ENCODE results near the gene TMEM245.

Gene TMEM245

DNA sequence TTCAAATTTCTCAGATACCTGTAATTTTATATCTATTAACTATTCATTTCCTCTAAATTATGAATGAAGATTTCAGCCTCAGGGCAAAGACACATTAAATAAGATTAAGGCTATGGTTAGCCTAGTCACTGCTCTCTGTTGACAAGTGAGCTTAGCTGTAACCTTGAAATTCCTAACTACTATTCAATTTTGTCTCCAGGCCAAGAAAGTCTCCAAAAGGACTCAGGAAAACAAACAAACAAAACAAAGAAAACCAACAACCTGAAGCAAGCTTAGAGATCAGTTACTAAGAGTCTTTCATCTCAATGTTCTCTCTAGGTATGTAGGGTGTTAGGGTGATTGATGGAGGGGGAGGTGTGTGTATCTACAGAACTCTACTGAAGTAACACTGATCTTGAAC lies 96.9 kb downstream of the TMEM245 start:
- no peak for DNase-seq (ENCODE audit: low spot score)

DNA sequence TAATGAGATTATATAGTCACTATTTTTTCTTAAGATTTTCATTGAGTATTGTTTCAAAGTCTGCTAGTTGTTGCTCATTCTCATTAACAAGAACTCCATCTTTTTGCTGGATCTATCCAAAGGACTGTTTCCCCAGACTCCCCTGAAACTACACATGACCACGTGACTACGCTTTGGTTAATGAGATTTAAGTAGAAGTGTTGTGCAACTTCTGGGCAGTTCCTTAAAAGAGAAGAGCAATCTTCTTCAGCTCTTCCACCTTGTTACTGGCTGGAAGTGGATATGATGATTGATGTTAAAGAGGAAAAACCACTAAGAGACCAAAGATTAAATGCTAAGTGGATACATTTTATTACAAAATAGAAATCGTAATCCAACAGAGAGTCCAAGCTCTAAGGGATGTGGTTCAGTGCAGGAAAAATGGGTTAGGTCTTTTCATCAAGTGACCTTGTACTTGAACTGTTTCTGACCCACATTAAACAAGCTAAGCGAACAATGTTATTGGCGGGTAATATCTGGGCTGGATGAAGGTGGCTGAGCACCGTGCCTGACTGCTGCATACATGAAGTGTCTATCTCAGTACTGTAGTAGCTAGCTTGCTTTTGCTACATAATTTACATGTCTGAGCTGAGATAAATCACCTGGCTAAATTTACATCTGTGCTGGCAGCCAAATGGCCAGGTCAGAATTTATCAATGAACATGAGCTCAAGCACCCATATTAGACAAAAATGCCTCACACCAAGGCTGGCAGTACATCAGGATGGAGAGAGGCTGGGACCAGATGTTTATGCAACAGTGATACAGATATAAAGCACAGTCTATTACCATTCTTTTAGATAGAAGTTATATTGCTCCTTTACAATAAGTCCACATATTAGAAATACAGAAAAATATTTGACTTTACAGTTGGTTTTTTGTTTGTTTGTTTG lies 98.9 kb downstream of the TMEM245 start:
- DNase-seq (ENCODE audit: low spot score) = no peak

DNA sequence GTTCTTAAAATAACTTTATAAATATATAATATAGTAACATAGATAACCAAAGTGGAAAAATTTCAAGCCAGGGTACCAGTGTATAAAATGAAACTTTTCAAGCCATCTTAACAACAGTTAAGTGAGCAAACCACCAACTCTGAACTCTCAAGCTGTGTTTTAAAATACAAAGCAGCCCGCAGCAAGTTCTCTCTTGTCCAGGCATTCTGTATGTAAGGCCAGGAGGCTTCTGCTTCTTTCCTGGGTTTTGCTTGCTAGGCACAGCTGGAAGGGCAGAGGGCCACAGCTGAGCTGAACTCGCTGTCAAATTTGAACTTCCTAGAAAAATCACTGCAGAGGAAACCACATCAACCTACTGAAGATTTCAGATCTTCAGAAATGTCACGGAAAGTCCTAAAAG lies 99.6 kb downstream of the TMEM245 start:
- no peak for DNase-seq (ENCODE audit: low spot score)

DNA sequence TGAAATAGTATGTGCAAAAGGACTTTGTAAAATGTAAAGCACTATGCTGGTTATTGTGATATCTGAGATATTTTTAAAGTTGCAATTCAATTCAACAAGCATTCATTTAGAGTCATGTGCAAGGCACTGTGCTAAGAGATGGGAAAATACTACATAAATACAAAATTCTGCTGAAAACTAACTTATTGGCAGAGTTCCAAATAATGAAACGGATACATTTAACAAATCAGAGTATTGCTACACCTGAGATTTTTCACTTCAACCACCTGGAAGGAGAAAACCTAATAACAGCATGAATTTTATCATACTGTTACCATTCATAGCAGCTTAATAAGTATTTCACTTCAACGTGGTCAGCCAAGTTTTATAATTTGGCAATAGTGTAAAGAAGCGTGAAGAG lies 100.3 kb downstream of the TMEM245 start:
- no peak for DNase-seq (ENCODE audit: low spot score)

DNA sequence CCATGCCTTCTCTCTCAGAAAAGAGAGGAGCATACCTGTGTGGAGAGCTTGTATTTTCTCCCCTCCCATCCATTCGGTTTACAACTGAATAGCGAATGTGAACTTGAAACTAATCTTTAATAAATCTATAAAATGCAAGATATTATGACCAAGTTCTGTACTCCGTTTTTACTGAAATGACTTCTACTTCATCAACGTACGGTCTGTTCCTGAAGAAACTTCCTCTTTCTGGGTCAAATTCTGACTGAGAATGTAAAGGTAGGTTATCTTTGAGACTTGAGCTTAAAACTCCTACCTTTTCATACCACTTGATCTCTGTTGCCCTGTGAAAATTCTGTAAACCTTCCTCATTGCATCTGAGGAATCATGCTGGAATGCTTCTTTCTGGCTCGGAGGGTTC lies 102.3 kb downstream of the TMEM245 start:
- DNase-seq (ENCODE audit: low spot score) = no peak

DNA sequence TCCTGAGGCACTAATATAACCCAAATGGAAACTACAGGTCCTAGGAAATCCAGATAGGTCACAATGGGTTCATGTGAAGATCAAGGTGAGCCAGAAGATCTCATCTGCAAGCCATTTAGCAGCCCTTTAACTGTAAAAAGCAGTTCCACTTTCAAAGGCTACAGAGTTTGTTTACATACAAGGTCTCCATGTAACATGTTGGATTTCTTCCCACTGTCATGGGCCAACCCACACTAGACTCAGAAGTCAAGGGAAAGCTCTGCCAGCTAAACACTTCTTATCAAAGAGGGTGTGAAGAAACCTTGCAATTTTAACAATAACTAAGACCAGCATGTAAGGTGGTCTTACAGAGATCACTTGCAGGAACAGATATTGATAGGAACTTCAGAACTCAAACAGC lies 102.7 kb downstream of the TMEM245 start:
- no peak for DNase-seq (ENCODE audit: low spot score)

DNA sequence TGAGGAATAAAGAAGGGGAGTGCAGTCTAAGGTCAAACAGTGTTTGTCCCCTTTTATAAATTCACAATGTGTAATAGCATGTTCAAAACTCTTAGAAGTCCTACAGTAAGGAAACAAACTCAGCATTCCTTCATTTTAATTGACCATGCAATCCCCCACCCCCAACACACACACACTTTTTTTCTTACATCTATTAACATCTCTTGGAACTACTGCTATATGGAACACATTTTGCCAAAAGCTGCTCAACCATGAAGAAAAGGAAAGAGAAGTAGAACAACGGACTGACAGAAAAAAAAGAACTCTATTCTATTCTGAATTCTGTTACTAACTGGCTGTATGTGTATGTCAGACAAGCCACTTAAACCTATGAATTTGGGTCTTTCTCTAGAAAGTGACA lies 103.6 kb downstream of the TMEM245 start:
- DNase-seq (ENCODE audit: low spot score) = no peak

DNA sequence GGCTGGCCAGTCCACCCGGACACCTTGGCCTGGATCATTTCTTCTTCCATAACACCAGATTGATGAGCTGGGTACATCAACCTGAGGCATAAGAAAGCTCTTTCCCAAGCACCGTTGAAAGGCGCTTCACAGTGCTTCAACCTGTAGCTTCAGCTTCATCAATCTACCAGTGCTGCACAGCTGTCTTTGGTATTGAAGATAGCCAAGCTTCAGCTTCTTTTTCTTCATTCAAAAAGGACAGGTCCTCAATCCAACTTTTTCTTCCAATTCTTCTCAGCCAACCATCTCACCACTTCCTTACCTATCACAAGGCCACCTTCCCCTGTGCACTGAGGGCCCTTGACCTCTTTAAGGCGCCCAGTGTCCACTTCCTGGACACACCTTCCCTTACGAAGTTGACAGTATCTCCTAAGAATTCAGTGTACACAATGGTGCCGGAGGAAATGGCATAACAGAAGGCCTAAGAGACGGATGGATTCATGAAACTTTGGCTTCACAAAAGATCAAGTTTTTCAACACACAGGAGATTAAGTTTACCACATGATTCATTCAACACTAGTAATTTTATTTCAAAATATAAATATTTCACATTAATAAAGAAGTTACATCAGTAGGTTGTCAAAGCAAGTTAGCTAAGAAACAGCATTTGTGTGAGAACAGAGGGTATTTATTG lies 105.0 kb downstream of the TMEM245 start:
- no peak for DNase-seq (ENCODE audit: low spot score)

DNA sequence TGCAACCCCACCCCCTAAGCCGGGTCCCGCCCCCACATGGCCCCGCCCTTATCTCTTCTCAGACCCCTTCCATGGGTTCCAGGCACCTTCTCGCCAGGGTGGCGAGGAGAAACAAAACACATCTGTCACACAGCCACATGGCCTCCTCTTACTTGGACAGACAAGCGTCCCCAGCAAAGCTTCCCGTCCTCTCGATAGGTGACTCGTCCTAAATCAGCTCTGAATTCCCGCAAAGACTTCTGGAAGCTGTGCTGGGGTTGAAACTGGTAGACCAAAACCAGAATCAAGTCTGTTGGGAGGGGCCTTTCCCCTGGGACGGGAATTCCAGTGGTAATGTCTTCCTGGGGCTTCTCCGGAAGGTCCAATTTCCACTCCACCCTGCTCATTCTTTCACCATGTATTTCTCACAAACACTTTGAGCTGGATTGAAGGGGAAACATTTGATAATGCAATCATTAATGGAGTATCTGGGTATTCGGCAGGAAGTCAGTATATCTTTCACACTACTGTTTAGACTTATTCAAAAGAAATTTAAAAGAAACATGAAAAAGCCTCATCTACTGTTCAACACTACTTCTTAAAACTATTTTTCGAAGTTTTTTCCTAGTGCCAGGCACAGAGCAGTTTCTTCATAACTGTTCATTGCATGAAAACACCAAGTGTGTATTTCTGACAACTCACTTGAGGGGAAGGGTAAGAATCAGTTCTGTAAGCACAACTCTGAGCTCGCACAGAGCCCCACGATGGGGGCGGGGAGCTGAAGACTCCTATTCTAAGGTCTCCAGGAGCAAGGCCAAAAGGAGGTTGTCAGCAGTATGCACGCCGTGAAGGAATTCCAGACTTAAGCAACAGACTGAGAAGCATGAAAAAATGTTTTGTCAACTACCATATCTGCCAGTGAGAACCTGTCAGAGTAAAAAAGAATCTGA lies 105.8 kb downstream of the TMEM245 start:
- no peak for DNase-seq (ENCODE audit: low spot score)

DNA sequence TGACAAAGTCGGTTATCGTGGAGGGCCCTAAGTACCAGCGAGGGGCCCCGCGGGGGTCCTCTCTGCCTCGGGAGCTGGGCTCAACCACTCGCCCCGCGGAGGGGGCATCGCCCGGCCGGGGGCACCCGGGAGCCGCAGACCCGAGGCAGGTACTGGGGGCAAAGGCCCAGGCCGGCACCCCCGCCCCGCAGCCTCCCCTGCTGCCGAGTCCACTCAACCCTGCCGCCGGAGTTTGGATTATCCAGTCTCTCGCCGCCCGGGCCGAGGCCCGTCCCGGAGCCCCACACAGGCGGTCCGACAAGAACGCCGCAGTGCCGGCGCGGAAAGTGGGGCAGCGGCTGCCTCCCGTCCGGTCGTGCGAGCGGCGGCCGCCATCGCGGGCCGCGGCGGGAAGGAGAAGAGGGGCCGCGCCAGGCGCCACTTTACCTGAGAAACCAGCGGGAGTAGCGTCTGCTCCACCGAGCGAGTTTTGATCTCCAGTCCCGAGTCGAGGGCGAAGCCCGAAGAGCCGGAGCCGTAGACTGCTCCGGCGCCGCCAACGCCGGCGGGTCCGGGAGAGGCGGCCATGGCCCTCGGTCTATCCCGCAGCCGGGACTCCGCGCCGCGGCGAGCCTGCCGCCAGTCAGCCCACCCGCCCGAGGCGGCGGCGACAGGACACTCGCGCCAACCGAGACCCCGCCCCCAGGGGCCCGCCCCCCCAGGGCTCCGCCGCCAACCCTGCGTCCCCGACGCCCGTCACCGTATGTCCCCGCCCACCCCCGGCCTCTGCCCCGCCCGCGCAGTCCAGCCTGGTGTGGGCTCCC lies 106.7 kb downstream of the TMEM245 start, which contains the start of gene CTNNAL1:
CTNNAL1 (minus strand) TSS at position 624 of the 803 bp plus-strand sequence; CDS start at position 567, 57 bp downstream.
- peak; percentile 84 for DNase-seq (ENCODE audit: low spot score)

DNA sequence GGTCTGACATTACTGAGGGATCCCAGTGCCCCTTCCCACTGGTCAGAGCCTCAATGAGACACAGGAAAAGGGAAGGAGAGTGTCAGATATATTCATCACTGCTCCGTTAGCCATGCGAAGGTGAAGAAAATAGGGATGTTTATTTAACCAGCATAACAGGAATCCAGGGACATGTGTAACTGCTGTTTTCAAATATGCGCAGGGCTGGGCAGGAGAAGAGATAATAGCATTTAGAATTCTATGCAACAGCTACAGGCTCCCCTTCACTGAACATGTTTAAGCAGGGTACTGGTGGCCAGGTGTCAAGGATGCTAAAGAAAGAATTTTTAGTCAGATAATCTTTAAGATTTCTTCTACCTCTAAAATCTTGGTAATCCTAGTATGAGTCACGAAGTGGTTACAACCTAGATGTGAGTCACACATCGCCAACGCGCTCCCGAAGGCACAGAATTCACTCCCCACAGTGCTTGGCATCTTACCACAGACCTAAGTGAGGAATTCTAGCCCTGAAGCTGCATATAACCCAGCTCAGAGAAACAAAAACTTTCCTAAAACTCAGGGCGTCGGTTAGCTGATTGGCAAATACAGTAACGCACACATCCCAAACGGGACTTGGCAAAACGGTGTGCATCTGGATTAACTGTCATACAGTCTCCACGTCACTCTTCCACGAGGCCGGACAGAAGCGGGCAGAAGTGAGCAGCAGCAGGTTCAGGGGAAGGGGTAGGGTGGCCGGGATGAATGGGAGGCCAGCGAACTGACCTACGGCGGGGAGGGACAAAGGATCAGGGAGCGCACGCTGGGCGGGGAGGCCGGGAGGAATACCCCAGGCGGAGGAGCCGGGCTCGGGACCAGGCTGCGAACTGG lies 107.5 kb downstream of the TMEM245 start:
- peak; percentile 87 for DNase-seq (ENCODE audit: low spot score)

DNA sequence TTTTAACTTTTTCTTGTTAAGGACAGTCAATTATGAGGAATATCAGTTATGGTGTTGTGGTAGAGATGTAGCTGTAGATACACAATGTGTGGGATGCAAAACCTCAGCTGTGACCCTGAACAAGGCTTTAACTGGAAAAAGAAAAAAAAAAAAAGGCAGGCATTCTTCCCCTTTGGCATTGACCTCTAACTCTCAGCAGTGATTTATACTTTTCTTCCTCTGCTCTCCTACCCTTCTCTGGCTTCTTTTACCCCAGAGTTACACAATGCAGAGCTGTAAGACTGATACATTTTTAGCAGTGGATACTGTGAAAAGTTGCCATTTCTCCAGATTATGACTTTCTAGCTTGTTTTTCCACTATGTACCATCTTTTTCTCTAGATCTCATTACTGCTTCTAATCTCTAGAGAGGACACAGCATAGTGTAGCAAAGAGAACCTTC lies 108.5 kb downstream of the TMEM245 start:
- DNase-seq (ENCODE audit: low spot score) = no peak

DNA sequence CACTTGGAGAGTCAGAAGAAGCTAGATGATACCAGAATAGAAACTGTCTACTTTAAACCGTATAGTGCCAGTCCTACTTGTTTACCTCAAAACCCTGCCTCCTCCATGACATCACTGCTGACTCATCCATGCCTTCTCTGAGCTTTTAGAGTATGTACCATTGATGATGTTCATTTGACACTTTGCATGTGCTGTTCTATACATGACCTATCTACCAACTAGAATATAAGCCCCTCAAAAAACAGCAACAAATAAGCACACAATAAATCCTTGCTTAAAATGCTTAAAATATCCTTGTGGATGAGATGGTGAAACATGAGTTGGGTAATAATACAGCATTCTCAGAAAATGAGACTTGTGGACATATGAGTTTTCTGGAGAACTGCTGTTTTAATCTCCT lies 109.0 kb downstream of the TMEM245 start:
- no peak for DNase-seq (ENCODE audit: low spot score)

DNA sequence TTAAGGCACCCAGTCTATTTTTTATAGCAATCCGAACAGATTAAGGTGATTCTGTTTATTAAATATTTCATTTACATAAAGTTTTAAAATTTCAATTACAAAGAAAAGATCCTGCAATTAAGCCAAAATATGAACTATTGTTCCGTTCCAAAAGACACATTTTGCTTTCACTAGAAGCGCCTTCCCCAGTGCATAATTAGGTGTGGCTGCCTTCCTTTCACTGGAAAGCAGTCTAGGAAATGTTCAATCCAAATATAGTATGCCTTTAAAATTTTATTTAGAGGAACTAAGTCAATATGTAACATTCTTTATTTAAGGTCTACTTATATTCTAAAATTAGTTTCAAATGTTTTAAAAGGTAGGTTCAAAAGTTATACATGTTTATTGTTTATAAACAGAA lies 114.1 kb downstream of the TMEM245 start:
- DNase-seq (ENCODE audit: low spot score) = no peak

DNA sequence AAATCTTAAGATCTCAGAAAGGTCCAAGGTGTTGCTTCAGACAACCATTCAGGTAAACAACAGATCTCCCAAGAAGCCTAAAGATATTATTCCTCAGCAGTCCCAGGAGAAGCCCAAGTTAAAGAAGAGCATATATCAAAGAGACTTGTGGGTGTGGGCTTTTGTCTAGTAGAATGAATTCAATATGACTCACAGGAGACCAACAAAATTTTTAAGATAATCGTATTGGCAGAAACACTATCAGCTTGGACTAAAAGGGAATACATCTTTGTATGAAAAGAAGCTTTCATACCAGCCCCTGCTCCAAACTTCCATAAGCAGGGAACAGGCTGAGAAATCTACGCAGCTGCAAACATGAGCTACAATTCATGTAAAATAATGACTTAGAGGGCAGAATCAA lies 116.6 kb downstream of the TMEM245 start:
- no peak for DNase-seq (ENCODE audit: low spot score)

DNA sequence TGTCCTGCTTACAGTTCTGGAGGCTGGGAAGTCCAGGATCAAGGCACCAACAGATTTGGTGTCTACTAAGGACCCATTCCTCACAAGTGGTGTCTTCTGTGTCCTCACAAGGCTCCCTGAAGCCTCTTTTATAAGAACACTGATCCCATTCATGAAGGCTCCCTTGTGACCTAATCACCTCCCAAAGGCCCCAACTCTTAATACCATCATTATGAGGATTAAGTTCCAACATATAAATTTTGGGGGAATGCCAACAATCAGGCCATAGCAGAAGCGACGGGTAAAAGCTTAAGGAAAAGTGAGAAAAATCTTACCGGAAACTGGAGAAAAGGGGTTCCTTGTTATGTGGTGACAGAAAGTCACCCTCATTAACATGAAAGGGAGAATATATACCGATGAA lies 117.6 kb downstream of the TMEM245 start:
- no peak for DNase-seq (ENCODE audit: low spot score)

DNA sequence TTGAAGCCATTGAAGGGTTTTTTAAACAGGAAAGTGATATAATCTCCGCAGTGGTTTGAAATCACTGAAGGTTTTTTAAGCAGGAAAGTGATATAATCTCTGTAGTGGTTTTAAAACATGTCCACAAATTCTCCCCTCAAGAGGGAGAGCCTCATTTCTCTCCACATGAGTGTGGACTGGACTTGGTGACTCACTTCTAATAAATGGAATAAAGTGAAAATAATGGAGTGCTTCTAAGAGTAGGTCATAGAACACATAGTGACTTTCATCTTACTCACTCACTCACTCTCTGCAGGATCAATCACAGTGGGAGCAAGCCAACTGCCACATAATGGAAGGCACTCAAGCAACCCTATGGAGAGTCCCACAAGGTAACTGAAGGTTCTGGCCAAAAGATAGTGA lies 118.5 kb downstream of the TMEM245 start:
- DNase-seq (ENCODE audit: low spot score) = peak; percentile 32

DNA sequence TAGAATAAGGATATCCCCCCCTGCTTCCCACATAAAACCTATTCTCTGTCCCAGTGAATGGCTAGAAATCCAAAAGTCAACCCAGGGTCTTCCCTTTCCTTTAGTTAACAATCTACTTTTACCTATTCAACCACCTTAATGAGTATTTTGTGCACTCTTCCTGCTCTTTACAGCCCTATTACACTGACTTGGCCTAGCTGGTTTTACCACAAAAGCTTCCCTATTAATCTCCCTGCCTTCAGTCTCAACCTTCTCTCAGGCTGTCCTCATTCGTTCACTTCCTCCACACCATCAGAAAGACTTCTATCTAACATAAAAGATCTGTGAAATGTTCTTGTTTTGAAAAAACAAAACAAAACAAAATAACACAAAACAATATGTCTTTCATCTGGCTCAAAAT lies 122.6 kb downstream of the TMEM245 start:
- no peak for DNase-seq (ENCODE audit: low spot score)

DNA sequence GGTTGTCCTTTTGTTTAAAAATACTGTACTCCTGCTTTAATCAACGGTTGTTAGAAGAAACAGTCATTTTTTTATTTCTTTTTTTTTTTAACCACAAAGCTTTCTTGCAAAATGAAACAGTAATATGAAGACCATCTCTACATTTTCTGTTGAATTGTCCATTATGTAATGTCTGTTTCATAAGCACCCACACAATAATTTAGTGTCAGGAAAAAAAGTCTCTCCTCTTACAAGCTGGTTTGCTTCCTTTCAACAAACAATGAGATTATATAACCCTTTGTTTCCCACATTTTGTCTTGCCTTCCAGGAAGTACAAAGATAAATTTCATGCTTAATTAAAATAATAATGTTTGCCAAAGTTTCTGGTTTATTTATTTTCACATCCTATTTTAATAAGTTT lies 123.1 kb downstream of the TMEM245 start:
- no peak for DNase-seq (ENCODE audit: low spot score)

DNA sequence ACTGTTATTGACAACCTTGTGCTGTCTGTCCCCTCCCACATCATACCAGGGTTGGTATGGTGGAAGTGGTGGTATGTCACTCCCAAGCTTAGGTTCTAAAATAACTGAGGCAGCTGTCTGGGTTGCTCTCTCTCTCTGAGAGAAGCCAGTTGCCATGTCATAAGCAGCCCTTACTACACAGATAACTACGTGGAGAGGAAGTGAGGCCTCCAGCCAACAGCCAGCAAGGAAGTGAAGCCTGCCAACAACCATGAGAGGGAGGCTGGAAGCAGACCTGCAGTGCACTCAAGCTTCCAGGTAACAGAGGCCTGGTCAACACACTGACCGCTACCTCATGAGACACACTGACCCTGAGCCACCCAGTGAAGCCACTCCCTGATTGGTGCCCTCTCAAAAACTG lies 125.1 kb downstream of the TMEM245 start:
- DNase-seq (ENCODE audit: low spot score) = no peak
